HepG2 (cell line): ENCODE measurements around the gene COPS4. TPM values are rescaled to one million over a fixed set of nuclear protein-coding genes. Genes with fewer than 3 reads are reported as not detected.

ENCODE experiments used
- AGO2 ChIP-seq: fragments of 200-400 bp; formaldehyde crosslinking; optimal IDR thresholded peaks from 2 replicates; pipeline ENCODE3; 2017; ENCODE audit warnings: mild to moderate bottlenecking, low read depth, low read length, moderate library complexity
- ATF3 ChIP-seq: sonication (generic); formaldehyde crosslinking; IDR thresholded peaks from 2 replicates; pipeline ENCODE4 v1.4.0; 2020; ENCODE audit warnings: missing genetic modification reagents
- DRAP1 ChIP-seq: IDR thresholded peaks from 2 replicates; pipeline ENCODE4 v1.6.1; 2016; ENCODE audit warnings: missing genetic modification reagents, missing compliant biosample characterization
- E2F2 ChIP-seq: sonication (generic); formaldehyde crosslinking; IDR thresholded peaks from 2 replicates; pipeline ENCODE4 v1.4.0; 2020; ENCODE audit warnings: missing genetic modification reagents, borderline replicate concordance
- ELK4 ChIP-seq: sonication (generic); formaldehyde crosslinking; IDR thresholded peaks from 2 replicates; pipeline ENCODE4 v1.9.0; 2021; ENCODE audit warnings: missing genetic modification reagents, borderline replicate concordance
- HBP1 ChIP-seq: IDR thresholded peaks from 2 replicates; pipeline ENCODE4 v1.6.1; 2016; ENCODE audit warnings: low read depth, control low read depth
- HNF4G ChIP-seq, 2 experiments: sonication (generic) in 1 of 2; formaldehyde crosslinking in 1 of 2; IDR thresholded peaks; 2 replicates each; pipeline versions ENCODE4 v1.4.0 to v1.6.1; 2011 to 2020; ENCODE audit warnings: borderline replicate concordance in 2 of 2, low read depth in 2 of 2, mild to moderate bottlenecking in 2 of 2, low read length in 1 of 2, missing genetic modification reagents in 1 of 2, moderate library complexity in 1 of 2
- KLF15 ChIP-seq: sonication (generic); formaldehyde crosslinking; IDR thresholded peaks from 2 replicates; pipeline ENCODE4 v1.8.1; 2023; ENCODE audit warnings: borderline replicate concordance, mild to moderate bottlenecking, inconsistent platforms, missing genetic modification reagents, mixed read lengths
- PBX2 ChIP-seq: IDR thresholded peaks from 2 replicates; pipeline ENCODE4 v1.6.1; 2016; ENCODE audit warnings: control low read depth
- POLR2A ChIP-seq, 2 experiments: IDR thresholded peaks; 2 replicates each; pipeline ENCODE4 v1.6.1; 2011; ENCODE audit warnings: low read depth in 2 of 2, low read length in 2 of 2, mild to moderate bottlenecking in 1 of 2, moderate library complexity in 1 of 2; ENCODE audit not compliant: insufficient read depth in 1 of 2
- RFX5 ChIP-seq: IDR thresholded peaks from 2 replicates; pipeline ENCODE4 v1.6.1; 2011; ENCODE audit warnings: low read depth, low read length, improper control_type of control experiment
- THAP7 ChIP-seq: sonication (generic); formaldehyde crosslinking; IDR thresholded peaks from 2 replicates; pipeline ENCODE4 v1.8.1; 2023; ENCODE audit warnings: mild to moderate bottlenecking, missing genetic modification reagents
- THRA ChIP-seq: sonication (generic); formaldehyde crosslinking; IDR thresholded peaks from 2 replicates; pipeline ENCODE4 v1.4.0; 2020; ENCODE audit warnings: missing genetic modification reagents, borderline replicate concordance
- TRAFD1 ChIP-seq: sonication (generic); formaldehyde crosslinking; IDR thresholded peaks from 2 replicates; pipeline ENCODE4 v1.5.1; 2020; ENCODE audit warnings: missing genetic modification reagents, mild to moderate bottlenecking, borderline replicate concordance
- ZNF570 ChIP-seq: sonication (generic); formaldehyde crosslinking; IDR thresholded peaks from 2 replicates; pipeline ENCODE4 v1.4.0; 2020; ENCODE audit warnings: mild to moderate bottlenecking, missing genetic modification reagents, borderline replicate concordance
- ZSCAN31 ChIP-seq: sonication (generic); formaldehyde crosslinking; IDR thresholded peaks from 2 replicates; pipeline ENCODE4 v1.5.0; 2020; ENCODE audit warnings: low read depth, mild to moderate bottlenecking, missing genetic modification reagents
- ZSCAN9 ChIP-seq: IDR thresholded peaks from 2 replicates; pipeline ENCODE4 v1.6.1; 2016; ENCODE audit warnings: borderline replicate concordance
- polyA plus RNA-seq, 8 experiments: library from polyadenylated mRNA; depleted of rRNA in 3 of 8; stranded (reverse) in 7 of 8; unstranded in 1 of 8; fragments of >200 nt; fragmentation: Illumina TruSeq in 4 of 8; extraction: Trizol in 4 of 8; gene quantifications; 2 replicates each; pipeline versions ENCODE4 v1.2.1 to v1.2.3, GENCODE V29; 2011 to 2016; ENCODE audit warnings: low read depth in 4 of 8, missing spikeins in 1 of 8, mixed read lengths in 1 of 8; ENCODE audit not compliant: insufficient read depth in 1 of 8
- total RNA-seq, 5 experiments: library from RNA; depleted of rRNA; stranded (reverse); fragments of >200 nt; fragmentation: Illumina TruSeq; extraction: Trizol; gene quantifications; 2 replicates each; pipeline ENCODE4 v1.2.3, GENCODE V29; 2016; ENCODE audit warnings: low read depth in 1 of 5

The COPS4 gene
- total and polyA plus RNA-seq, 2 of the 13 experiments (the other 11 are each of a cell fraction or from before 2014, with no cell fraction given), result 28.8 to 52.5 TPM

- TF ChIP-seq E2F2 (CRISPR knock-in tag), result 0 out of 2 replicates have a peak, but pooled peaks have one; percentile 63
- peak; percentile 65; the same call in 1 of the 2 replicates for TF ChIP-seq THRA
- peak; percentile 69 to 85 for TF ChIP-seq POLR2A (IDR thresholded peaks at IDR 0.05; ENCODE audit: insufficient read depth in 1 of 2, low read depth in 2 of 2, low read length in 2 of 2)
- no peak for TF ChIP-seq HNF4G (IDR thresholded peaks at IDR 0.05; ENCODE audit: borderline replicate concordance, low read depth, low read length)
- 0 out of 2 replicates have a peak, but pooled peaks have one; percentile 14 for TF ChIP-seq HNF4G (CRISPR knock-in tag; IDR thresholded peaks at IDR 0.05; ENCODE audit: borderline replicate concordance, low read depth)
- TF ChIP-seq TRAFD1 (CRISPR knock-in tag), result no peak
- TF ChIP-seq ZSCAN31 (CRISPR knock-in tag), result no peak
- no peak for TF ChIP-seq THAP7 (CRISPR knock-in tag)
- no peak for TF ChIP-seq ELK4 (CRISPR knock-in tag)
- no peak; the same call in 1 of the 2 replicates for TF ChIP-seq ATF3 (CRISPR knock-in tag)
- no peak for TF ChIP-seq ZNF570 (CRISPR knock-in tag)
- no peak for TF ChIP-seq AGO2
- peak; percentile 74 for TF ChIP-seq HBP1
- TF ChIP-seq PBX2 (CRISPR knock-in tag), result no peak
- no peak for TF ChIP-seq RFX5
- TF ChIP-seq ZSCAN9, result peak; percentile 81; the same call in 1 of the 2 replicates
- no peak for TF ChIP-seq KLF15
- peak; percentile 84 for TF ChIP-seq DRAP1 (CRISPR knock-in tag)
These were observed 22.1 kb upstream of the COPS4 start (continued) for GRCh38 chr4:83012687-83013419.
